Endothelial cell of umbilical vein (primary cell): Measurements from ENCODE around the gene NEU1. TPM values are rescaled to one million over a fixed set of nuclear protein-coding genes. Genes with fewer than 3 reads are reported as not detected.

Experiments
- BruUV-seq: library from RNA; stranded (reverse); fragments of 400-500 nt; replicated peaks from 2 replicates; lab custom pipeline; 2021; lab: Mats Ljungman, UMichigan
- CTCF ChIA-PET: fragments of 300-600, 350-600 bp; sonication (Branson Sonifier 250); formaldehyde crosslinking; loops from one replicate; lab custom pipeline; 2021; ENCODE audit warnings: antibody characterized with exemption, inconsistent platforms; lab: Charles Lee
- POLR2A ChIA-PET: fragments of 300-600, 350-600 bp; sonication (Branson Sonifier 250); formaldehyde crosslinking; loops from one replicate; lab custom pipeline; 2021; ENCODE audit warnings: antibody characterized with exemption, inconsistent platforms; lab: Charles Lee
- DNase-seq: peaks from one replicate; pipeline ENCODE4 v3.0.0-alpha.2; 2011; ENCODE audit warnings: low read depth, low spot score
- FAIRE-seq: peaks from 2 replicates; lab custom pipeline; 2011; peaks lifted over from hg19 to GRCh38; lab: Jason Lieb, UNC
- H2AFZ ChIP-seq: 2 replicates; pipeline ENCODE4 v1.6.0; 2012; ENCODE audit warnings: low read depth, low read length, control low read depth, inconsistent platforms
- H3K27ac ChIP-seq: 2 replicates; pipeline ENCODE4 v1.5.1; 2011; ENCODE audit warnings: low read depth, mild to moderate bottlenecking, control low read depth, low read length, moderate library complexity; ENCODE audit not compliant: insufficient read depth
- H3K27me3 ChIP-seq, 2 experiments: 2 replicates each; pipeline versions ENCODE4 v1.6.0 to v1.6.1; 2011; ENCODE audit warnings: low read length in 2 of 2, mixed read lengths in 1 of 2; ENCODE audit not compliant: control insufficient read depth in 2 of 2, insufficient read depth in 2 of 2
- H3K36me3 ChIP-seq, 2 experiments: 2 replicates in 1 of 2; 3 replicates in 1 of 2; pipeline ENCODE4 v1.5.1; 2011; ENCODE audit warnings: low read length in 2 of 2, mild to moderate bottlenecking in 1 of 2, moderate library complexity in 1 of 2; ENCODE audit not compliant: control insufficient read depth in 2 of 2, insufficient read depth in 2 of 2; ENCODE audit errors: extremely low read depth in 1 of 2
- H3K4me1 ChIP-seq: 3 replicates; pipeline ENCODE4 v1.5.1; 2011; ENCODE audit warnings: mild to moderate bottlenecking, low read length; ENCODE audit not compliant: control insufficient read depth, insufficient read depth; ENCODE audit errors: extremely low read depth
- H3K4me2 ChIP-seq: 2 replicates; pipeline ENCODE4 v1.6.1; 2011; ENCODE audit warnings: low read length, control low read depth, mixed read lengths; ENCODE audit not compliant: insufficient read depth
- H3K4me3 ChIP-seq, 3 experiments: fragments of 200-600 bp in 1 of 3; sonication (generic), shearing (Covaris generic) in 1 of 3; replicated peaks in 1 of 3; 2 replicates each; pipeline ENCODE4 v1.5.1; 2011 to 2016; ENCODE audit warnings: control low read depth in 3 of 3, low read length in 3 of 3, mild to moderate bottlenecking in 2 of 3, inconsistent platforms in 1 of 3, low read depth in 1 of 3, moderate library complexity in 1 of 3; ENCODE audit not compliant: insufficient read depth in 1 of 3
- H3K79me2 ChIP-seq: 2 replicates; pipeline ENCODE4 v1.6.0; 2012; ENCODE audit warnings: low read length, inconsistent platforms; ENCODE audit not compliant: control insufficient read depth, insufficient read depth
- H3K9ac ChIP-seq: replicated peaks from 2 replicates; pipeline ENCODE3; 2011; ENCODE audit warnings: low read length, control low read depth; ENCODE audit not compliant: insufficient read depth; ENCODE audit errors: extremely low read depth
- H3K9me1 ChIP-seq: replicated peaks from 3 replicates; pipeline ENCODE4 v1.6.0; 2011; ENCODE audit warnings: mild to moderate bottlenecking, low read length; ENCODE audit not compliant: control insufficient read depth, insufficient read depth; ENCODE audit errors: extremely low read depth
- H3K9me3 ChIP-seq: replicated peaks from 2 replicates; pipeline ENCODE4 v1.5.1; 2012; ENCODE audit warnings: low read length, inconsistent platforms; ENCODE audit not compliant: control insufficient read depth, insufficient read depth
- H4K20me1 ChIP-seq: replicated peaks from 2 replicates; pipeline ENCODE3; 2011; ENCODE audit warnings: mild to moderate bottlenecking, low read length; ENCODE audit not compliant: control insufficient read depth, insufficient read depth; ENCODE audit errors: extremely low read depth
- CTCF ChIP-seq, 2 donors: IDR thresholded peaks; 1 replicate in 1 of 2; 2 replicates in 1 of 2; pipeline ENCODE4 v1.5.1; 2011; ENCODE audit warnings: low read length in 2 of 2, mild to moderate bottlenecking in 2 of 2, moderate library complexity in 2 of 2, control low read depth in 1 of 2, inconsistent platforms in 1 of 2, low read depth in 1 of 2; ENCODE audit not compliant: insufficient read depth in 1 of 2; ENCODE audit errors: extremely low read depth in 1 of 2
- EZH2 ChIP-seq: IDR thresholded peaks from 2 replicates; pipeline ENCODE4 v1.6.1; 2012; ENCODE audit warnings: borderline replicate concordance, low read depth, mild to moderate bottlenecking, moderate library complexity, low read length, inconsistent platforms; ENCODE audit not compliant: severe bottlenecking
- FOS ChIP-seq: IDR thresholded peaks from 2 replicates; pipeline ENCODE4 v1.6.1; 2011; ENCODE audit warnings: mild to moderate bottlenecking, low read length, moderate library complexity, borderline replicate concordance; ENCODE audit not compliant: insufficient read depth
- GATA2 ChIP-seq: IDR thresholded peaks from 2 replicates; pipeline ENCODE4 v1.7.0; 2011; ENCODE audit warnings: low read depth, mild to moderate bottlenecking, moderate library complexity, mixed read lengths, low read length; ENCODE audit not compliant: insufficient read length, insufficient read depth
- JUN ChIP-seq: IDR thresholded peaks from 2 replicates; pipeline ENCODE4 v1.6.1; 2011; ENCODE audit warnings: borderline replicate concordance, low read depth; ENCODE audit not compliant: insufficient read length, insufficient read depth
- MAX ChIP-seq: IDR thresholded peaks from 2 replicates; pipeline ENCODE4 v1.6.1; 2011; ENCODE audit not compliant: insufficient read depth, insufficient read length
- MYC ChIP-seq: IDR thresholded peaks from one replicate; pipeline ENCODE4 v1.6.1; 2011; ENCODE audit warnings: mild to moderate bottlenecking, low read depth, low read length
- POLR2A ChIP-seq: IDR thresholded peaks from 2 replicates; pipeline ENCODE4 v1.6.1; 2012; ENCODE audit warnings: low read depth, mild to moderate bottlenecking, control low read depth, low read length
- POLR2AphosphoS5 ChIP-seq: IDR thresholded peaks from 2 replicates; pipeline ENCODE4 v1.6.1; 2012; ENCODE audit warnings: low read depth, mild to moderate bottlenecking, control low read depth, low read length, moderate library complexity; ENCODE audit not compliant: insufficient read depth
- dilution Hi-C: fragments of 300-500 bp; cut with MboI; formaldehyde crosslinking; loops from one replicate; pipeline ENCODE4 v1.15.0; 2019; ENCODE audit warnings: low sequenced_read_pairs; ENCODE audit not compliant: extremely low pct_ligation_motif_present
- intact Hi-C: fragments of 100-400 bp; cut with micrococcal nuclease; formaldehyde crosslinking; loops from one replicate; pipeline ENCODE4 v1.10.0; 2022
- polyA plus RNA-seq, 4 experiments: library from polyadenylated mRNA; depleted of rRNA in 3 of 4; stranded (reverse) in 3 of 4; unstranded in 1 of 4; fragments of >200 nt; gene quantifications; 2 replicates each; pipeline versions ENCODE4 v1.2.1 to v1.2.3, GENCODE V29; 2011 to 2012; ENCODE audit warnings: missing spikeins in 1 of 4
- total RNA-seq: library from RNA; stranded (reverse); gene quantifications from 2 replicates; pipeline ENCODE4 v1.2.3, GENCODE V29; 2021

The NEU1 gene
- total and polyA plus RNA-seq, 2 donors (not counting 3 experiments of a cell fraction or from before 2014, with no cell fraction given): 62.8 to 111 TPM

GRCh38 chr6:31889331-31889972, 26.8 kb upstream of the NEU1 start:
- Histone ChIP-seq H3K9me3 (no peaks in the 10 kb centered on the region), H2AFZ (no peak overlapping the region), H3K36me3 (peaks cover 8 to 42% of the 10 kb centered on the region in 2 experiments), H3K9me1 (no peaks in the 10 kb centered on the region), H4K20me1 (no peaks in the 10 kb centered on the region), H3K4me3 (no peak overlapping the region), H3K9ac (no peak overlapping the region), H3K4me2 (no peak overlapping the region), H3K27ac (no peak overlapping the region), H3K79me2 (no peaks in the 10 kb centered on the region), H3K4me1 (no peaks in the 10 kb centered on the region), H3K27me3 (no peaks in the 10 kb centered on the region)
- CTCF ChIA-PET: interaction anchor here (1.0 to 2.7 kb wide), 8 partner anchors 9 to 63 kb away, joined by 3 to 10 read pairs (median 6); no protein-coding TSS in a partner anchor
- FAIRE-seq: no peak
- POLR2A ChIA-PET: interaction anchor here (0.6 kb wide), 1 partner anchor 1475 kb away, joined by 3 read pairs; no protein-coding TSS in a partner anchor
- TF ChIP-seq FOS: no peak
- TF ChIP-seq EZH2: no peak
- no peak for TF ChIP-seq JUN
- no peak for TF ChIP-seq POLR2A
- no peak for TF ChIP-seq MAX
- no peak for TF ChIP-seq GATA2
- no peak for TF ChIP-seq CTCF (IDR thresholded peaks at IDR 0.05; ENCODE audit: extremely low read depth in 1 of 2, insufficient read depth in 1 of 2, low read depth in 1 of 2, low read length in 2 of 2)
- TF ChIP-seq POLR2AphosphoS5: no peak
- no peak for TF ChIP-seq MYC
- DNase-seq: no peak
- dilution Hi-C loops (no loop called here), intact Hi-C loops (loop anchor here (2.0 kb wide), 1 partner anchor 209 kb away; the partner anchor contains the start of gene LY6G5C)
- BruUV-seq: no TSS peak
